LNCaP clone FGC (cell line): ENCODE measurements around the gene SCYL1.

Source experiments
- DNase-seq: peaks from one replicate; pipeline ENCODE4 v3.0.0-alpha.2; 2011; ENCODE audit warnings: low read depth
- H3K4me3 ChIP-seq: 2 replicates; pipeline ENCODE4 v1.5.1; 2011; ENCODE audit warnings: mild to moderate bottlenecking, low read depth, low read length, control low read depth
- TF ChIP-seq, protein P1 (sequence below): IDR thresholded peaks from 2 replicates; pipeline ENCODE4 v1.5.1; 2012; ENCODE audit warnings: mild to moderate bottlenecking; ENCODE audit not compliant: control insufficient read depth, insufficient read depth; ENCODE audit errors: extremely low read depth

Gene SCYL1

GRCh38 chr11:65491163-65491465, 33.8 kb upstream of the SCYL1 start:
- H3K4me3 ChIP-seq = no peak overlapping the region
- TF ChIP-seq, protein P1, sequence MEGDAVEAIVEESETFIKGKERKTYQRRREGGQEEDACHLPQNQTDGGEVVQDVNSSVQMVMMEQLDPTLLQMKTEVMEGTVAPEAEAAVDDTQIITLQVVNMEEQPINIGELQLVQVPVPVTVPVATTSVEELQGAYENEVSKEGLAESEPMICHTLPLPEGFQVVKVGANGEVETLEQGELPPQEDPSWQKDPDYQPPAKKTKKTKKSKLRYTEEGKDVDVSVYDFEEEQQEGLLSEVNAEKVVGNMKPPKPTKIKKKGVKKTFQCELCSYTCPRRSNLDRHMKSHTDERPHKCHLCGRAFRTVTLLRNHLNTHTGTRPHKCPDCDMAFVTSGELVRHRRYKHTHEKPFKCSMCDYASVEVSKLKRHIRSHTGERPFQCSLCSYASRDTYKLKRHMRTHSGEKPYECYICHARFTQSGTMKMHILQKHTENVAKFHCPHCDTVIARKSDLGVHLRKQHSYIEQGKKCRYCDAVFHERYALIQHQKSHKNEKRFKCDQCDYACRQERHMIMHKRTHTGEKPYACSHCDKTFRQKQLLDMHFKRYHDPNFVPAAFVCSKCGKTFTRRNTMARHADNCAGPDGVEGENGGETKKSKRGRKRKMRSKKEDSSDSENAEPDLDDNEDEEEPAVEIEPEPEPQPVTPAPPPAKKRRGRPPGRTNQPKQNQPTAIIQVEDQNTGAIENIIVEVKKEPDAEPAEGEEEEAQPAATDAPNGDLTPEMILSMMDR = no peak
- no peak for DNase-seq

GRCh38 chr11:65491614-65492386, 33.1 kb upstream of the SCYL1 start:
- H3K4me3 ChIP-seq = no peak overlapping the region
- DNase-seq = peak; percentile 93
- TF ChIP-seq, protein P1 = no peak

DNA sequence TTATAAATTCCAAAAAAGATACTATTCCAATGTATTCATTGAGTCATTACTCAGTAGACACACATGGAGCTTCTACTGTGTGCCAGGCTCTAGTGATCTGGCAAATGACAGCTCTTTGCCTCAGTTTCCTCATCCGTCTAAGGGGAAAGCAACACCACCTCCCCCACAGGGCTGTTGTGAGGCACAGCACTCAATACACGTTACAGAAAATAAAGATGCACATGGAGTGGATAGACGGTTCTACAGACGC, 32.6 kb upstream of the SCYL1 start:
- no peak overlapping the region for H3K4me3 ChIP-seq
- TF ChIP-seq, protein P1 = no peak
- no peak for DNase-seq

DNA sequence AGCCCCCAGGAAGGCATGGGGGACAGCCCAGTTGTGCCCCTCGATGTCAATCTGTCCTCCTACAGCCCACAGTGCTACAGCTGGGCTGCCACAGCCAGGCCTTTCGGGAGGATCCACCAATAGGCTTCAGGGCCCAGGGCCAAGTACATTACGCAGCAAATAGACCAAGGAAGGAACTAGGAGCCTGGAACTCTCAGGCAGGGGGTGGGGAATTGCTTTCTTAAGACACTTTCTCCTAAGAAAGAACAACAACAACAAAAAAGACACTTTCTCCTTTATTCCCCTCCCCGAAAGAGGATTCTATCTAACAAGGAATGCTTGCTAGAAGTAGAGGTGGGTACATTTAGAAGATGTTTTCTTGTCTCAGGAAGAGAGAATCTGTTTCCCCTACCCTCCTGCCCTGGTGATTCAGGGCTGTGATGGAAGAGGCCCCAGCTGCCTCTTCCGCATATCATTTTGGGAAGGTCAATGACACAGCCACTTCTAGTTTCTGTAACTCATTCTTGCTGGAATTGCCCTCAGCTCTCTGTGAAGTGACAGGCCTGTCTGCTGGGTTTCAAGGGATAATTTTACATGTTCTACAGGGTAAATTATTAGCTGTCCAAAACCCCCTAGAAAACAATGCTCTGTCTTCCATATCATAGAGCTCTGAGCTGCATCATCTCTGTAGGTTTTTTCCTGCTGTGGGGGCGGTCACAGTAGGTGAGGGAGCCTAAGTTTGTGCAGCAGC, 32.1 kb upstream of the SCYL1 start:
- TF ChIP-seq, protein P1 = no peak
- no peak overlapping the region for H3K4me3 ChIP-seq
- DNase-seq = no peak

DNA sequence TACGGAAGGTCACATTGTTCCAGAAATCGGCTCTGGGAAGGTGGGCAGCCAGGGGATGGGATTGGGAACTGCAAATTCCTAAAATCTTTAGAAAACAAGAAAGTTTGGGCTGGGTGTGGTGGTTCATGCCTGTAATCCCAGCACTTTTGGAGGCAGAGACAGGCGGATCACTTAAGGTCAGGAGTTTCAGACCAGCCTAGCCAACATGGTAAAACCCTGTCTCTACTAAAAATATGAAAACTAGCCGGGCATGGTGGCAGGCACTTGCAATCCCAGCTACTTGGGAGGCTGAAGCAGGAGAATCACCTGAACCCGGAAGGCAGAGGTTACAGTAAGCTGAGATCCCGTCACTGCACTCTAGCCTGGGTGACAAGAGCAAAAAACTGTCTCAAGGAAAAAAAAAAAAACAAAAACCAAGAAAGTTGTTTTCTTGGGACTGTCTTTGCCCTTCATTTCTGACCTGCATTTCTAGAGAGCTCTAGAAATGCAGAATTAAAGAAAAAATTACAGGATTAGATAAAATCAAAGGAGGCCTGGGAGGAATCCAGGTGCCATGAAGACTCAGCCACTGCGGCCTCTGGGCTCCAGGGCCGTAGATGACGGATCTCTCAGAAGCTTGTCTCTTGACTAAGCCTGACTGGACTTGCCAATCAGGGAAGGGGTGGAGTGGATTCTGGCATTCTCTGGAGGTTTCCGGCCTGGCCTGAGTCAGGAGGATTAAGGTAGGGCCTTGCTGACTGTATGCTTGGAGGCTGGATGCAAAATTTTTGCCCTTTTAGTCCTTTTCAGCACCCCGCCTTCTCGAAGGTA, 31.3 kb upstream of the SCYL1 start:
- TF ChIP-seq, protein P1 = no peak
- H3K4me3 ChIP-seq = no peak overlapping the region
- no peak for DNase-seq

- H3K4me3 ChIP-seq = peak overlapping the region; percentile 34
- TF ChIP-seq, protein P1 = no peak
- DNase-seq = no peak
Measured at GRCh38 chr11:65496304-65497140, 28.4 kb upstream of the SCYL1 start.
